Hematopoietic multipotent progenitor cell treated with erythropoietin and hydrocortisone succinate and interleukin-3 and kit ligand, for 4 days (in vitro differentiated cells): Measurements from ENCODE around the gene CDX1.

Source experiments
- DNase-seq: peaks from one replicate; pipeline ENCODE4 v3.0.0-alpha.2; 2015

The CDX1 gene

DNA sequence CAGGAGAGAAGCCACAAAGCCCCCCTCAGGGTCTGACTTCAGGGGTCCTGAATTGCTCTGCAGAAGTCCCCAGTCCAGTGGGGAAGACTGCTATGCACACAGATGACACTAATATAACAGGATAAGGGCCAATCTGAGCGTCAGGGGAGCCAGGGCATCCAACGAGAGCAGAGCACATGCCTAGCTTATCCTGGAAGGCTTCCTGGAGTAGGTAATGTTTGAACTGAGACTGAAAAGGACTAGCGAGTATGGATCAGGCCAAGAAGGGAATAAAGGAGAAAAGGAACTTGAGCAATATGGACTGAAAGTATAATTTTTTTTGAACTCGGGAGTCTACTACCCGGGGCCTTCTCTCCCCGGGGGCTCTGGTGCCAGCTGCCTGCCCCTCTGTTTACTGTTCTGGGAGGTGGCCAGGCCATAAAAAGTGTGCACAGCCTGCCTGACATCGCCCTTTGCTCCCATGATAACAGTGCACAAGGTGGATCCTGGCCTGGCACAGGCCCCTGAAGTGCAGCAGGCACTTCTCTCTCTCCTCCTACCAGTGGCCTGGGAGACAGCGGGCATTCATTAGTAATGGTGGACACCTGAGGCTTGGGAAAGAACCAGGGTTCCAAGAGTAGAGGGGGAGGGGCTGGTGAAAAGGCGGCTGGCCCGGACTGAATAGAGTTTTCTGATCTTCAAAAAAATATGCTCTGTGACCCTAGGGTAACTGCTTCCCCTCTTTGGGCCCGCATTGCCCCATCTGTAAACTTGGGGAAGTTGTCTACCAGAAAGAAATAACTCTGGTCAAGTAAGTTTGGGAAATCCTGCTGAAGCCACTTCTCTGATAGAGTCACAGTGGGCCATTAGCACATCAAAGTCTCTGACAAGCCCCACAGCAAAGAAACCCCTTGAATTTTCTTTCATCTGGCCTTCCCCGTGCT, 18.7 kb downstream of the CDX1 start:
- DNase-seq: no peak

DNA sequence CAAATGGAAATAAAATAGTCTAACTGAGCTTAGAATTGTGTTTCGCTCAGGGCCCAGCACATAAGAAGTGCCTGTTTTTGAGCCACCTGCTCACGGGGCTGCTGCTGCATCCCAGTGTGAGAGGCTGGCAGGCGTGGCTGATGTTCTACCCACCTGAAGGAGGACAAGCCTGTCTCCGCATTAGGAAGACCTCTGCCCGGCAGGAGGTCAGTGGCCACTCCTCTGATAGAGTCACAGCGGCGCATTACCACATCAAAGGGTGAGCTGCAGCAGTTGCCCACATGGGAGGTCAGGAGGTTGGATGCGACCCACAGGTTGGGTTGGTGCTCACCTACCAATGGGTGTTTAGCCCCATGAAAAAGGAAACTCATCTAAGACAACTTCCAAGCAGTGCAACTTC, 19.6 kb downstream of the CDX1 start:
- DNase-seq: no peak

DNA sequence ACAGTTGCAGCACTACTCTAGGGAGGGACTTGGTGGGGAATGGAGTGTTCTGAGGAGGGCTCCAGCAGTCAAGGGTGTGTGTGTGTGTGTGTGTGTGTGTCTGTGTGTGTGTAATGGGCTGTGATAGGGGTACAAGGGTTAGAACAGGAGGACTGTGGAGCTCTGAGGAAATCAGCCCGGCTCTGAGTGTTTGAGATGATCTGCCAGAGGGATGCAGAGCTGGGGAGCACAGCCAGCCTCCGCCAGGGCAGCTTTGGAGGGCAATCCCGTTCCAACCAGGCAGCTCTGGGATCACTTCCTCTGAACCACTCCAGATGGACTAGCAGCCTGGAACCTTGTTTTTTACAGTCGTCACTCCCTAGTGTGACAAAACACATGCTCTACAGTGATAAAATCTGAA, 20.3 kb downstream of the CDX1 start:
- DNase-seq: no peak

DNA sequence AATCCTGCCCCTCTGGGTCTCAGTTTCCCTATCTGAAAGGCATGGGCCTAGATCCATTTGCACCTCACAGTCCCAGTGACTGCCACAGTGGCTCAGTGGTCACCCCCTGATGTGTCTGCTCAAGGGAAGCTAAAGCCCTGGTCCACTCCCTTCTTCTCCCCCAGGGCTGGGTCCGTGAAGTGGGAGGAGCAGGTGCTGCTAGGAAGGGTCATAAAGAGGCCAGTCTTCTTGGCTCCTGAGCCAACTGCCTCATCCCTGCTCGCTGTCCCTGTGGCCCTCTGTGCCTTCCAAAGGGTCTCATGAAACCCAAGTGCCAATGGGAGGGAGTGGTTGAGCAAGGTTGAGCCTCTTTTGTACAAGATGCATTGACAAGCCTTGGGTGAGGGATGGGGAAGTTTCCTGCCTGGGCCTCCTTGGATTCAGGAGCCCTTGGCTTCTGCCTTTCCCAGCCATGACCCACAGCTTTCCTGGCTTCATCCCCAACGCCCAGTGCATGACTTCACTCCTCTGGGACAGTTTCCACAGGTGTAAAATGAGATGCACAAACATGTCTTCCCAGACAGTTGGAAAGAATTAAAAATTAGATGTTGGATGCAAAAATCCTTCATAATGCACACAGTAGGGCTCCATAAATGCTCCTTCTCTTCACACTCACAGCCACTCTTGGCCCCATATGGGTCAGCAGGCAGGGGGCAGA, 21.7 kb downstream of the CDX1 start:
- no peak for DNase-seq

DNA sequence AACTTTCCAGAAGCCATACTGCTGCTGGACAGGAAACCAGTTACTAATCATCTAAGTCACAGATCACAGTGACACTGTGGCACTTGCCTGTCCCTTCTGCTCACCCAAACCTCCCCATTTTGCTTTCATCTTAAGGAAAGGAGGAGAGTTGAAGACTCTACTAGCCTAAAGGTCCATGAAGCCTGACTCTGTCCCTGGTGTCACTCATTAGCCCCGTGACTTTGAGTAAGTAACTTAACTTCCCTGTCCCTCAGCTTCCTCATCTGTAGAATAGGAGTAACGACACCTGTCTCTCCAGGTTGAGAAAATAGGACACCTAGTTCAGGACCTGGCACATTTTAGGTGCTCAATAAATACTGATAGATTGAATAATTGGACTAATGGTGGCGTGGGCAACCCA, 22.7 kb downstream of the CDX1 start:
- DNase-seq: peak; percentile 27

DNA sequence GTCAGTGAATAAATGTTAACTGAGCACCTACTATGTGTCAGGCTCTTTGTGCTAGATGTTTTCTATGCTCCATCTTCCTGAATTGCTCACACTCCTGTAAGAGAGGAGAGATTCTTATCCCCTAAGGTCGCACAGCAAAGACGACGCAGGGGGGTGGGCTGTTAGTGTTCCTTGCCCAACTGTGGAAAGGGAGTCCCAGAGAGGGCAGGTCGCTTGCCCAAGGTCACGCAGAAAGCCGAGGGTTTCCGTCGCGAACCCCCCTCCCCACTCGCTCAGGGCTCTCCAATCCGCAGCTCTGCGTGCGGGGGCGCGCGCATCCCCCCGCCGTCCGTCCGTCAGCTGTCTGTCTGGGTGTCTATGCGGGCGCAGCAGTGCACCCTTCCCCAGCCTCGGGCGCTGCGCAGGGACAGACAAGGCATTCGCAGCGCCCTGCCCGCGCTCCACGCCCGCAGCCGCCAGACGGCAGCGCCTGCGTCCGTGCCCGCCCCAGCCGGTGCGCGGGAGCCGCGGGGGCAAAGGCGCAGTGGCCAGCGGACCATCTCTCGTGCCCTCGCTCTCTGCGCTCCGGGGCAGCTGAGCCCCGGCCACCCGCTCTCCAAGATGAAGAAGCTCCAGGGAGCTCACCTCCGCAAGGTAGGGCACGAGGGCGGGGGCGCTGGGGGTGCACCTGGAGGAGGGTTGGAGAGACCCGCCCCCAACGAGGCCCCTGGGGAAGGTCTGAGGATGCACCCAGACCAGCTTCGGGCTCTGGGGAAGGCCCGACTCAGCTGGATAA, 23.3 kb downstream of the CDX1 start, which contains the start of gene SLC6A7:
Gene SLC6A7, plus strand, starts transcription at position 335 of the 775 bp plus-strand sequence. Its CDS starts 266 bp downstream, at position 601.
- DNase-seq: no peak

DNA sequence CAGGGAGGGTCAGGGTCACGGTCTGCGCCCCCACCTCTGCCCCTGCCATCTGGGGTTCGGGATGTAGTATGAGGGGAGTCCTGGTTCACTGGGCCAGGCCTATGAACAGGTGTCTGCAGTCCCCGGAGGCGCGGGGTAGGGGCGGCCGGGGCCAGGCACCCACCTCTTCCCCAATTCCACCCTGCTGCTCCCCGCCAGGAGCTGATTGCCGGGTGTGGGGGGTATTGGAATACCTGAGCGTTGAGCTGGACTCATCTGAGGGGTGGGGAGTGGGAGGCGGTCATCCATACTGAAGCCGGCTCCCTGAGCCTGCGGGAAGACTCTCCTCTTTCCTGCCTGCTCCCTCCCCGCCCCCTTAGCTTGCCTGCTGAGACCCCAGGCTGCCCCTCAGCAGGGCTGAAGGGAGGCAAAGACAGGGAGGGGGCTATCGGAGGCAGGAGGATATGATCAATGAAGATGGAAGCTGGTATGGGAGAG, 24.0 kb downstream of the CDX1 start:
- no peak for DNase-seq

DNA sequence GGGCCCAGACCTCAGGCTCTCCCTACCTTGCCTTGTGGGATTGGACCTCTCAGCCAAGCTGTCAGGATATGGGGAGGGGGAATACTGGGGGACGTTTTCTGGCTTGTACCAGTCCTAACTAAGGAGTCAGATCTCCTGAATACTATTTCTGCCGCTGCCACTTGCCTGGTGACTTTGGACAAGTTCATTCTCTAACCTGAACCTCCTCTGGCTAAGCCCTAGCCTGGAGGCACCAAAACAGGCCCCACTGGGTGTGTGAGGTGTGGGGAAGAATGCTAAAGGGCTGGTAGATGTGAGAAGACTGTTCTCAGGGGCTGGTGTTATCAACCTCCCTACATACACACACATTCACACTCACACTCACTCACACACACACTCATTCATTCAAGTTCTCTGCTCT, 24.4 kb downstream of the CDX1 start:
- DNase-seq: no peak

DNA sequence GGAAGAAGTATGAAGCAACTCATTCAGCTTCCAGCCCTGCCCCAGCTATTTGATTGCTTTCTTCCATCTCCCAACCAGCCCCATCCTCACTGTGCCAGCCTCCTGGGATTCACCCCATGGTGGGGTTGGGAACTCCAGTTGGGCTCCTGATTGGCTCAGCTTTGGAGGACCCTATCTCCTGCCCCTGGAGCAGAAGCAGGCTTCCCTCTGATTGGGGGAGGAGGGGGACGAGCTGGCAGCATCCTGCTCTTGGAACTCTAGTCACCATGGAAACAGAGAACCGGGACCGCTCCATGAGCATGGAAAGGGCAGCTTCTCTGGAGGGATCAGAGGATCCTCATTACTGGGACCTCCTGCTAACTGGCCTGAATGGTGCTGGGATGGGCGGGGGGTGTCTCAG, 25.9 kb downstream of the CDX1 start:
- no peak for DNase-seq

DNA sequence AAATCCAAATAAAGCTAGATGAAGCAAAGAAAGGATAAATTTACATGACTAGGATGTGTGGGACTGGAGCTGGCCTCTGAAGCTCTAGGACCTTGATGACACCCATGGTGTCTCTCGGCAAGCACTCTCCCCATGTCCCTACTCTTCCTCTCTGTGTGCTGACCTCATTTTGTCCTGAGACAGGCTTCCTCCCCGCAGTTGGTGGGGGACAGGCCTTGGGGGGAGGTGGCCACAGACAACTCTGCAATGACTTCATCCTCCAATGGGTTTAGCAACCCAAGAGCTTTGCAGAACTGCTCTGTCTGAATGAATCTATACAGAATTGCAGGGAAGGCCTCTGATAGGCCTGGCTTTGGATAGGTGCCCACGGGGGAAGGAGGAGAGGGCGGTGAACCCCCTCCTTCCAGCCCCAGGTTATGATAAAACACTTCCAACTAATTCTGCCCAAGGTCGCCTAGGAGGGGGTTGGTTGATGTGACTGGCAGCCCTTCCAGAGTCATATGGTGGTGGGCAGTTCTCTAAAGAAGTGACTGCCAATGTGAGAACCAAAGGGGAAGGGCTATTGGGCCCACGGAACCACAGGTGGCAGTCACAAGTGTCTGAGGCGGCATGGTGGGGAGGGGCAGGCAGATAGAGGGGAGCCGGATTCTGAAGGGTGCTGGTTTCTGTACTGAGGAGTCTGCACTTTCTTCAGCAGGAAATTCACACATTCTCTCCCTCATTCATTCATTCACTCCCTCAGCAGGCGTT, 29.3 kb downstream of the CDX1 start:
- no peak for DNase-seq

DNA sequence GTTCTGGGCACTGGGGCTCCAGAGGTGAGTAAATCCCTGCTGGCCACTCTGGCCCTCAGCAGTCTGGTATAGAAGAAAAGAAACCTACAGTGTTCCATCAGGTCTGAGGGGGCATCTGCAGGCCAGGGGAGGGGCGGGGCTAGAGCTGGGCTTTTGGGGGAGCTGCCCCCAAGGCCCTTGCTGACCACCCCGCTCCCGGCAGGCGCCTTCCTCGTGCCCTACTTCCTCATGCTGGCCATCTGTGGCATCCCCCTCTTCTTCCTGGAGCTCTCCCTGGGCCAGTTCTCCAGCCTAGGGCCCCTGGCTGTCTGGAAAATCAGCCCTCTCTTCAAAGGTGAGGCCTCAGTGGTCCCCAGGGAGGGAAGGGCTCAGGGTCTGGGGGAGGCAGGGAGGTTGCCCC, 29.9 kb downstream of the CDX1 start:
- no peak for DNase-seq

DNA sequence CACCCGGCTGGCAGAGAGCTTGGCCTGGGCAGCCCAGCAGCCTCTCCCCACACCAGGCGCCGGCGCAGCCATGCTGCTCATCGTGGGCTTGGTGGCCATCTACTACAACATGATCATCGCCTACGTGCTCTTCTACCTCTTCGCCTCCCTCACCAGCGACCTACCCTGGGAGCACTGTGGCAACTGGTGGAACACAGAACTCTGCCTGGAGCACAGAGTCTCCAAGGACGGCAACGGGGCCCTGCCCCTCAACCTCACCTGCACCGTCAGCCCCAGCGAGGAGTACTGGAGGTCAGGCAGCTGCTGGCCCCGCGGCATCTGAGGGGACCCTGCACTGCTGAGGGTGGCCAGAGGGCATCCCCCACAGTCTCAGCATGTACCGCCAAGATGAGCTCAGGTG, 30.4 kb downstream of the CDX1 start:
- DNase-seq: no peak

DNA sequence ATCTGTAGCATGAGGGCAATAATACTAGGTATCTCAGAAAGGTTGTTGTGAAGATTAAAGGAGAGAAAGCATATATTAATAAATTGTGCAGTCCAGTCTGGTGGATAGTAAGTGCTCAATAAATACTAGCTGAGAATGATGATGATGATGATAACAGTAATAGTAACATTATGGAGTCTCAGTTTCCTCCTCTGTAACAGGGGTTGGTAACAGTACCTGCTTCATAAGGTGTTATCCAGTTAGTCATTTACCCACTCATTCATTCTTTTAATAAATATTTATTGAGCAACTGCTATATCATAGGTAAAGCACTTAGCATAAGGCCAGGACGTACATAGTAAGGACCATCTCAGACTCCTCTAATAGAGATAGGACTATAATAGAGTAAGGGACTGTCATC, 30.9 kb downstream of the CDX1 start:
- DNase-seq: no peak

DNA sequence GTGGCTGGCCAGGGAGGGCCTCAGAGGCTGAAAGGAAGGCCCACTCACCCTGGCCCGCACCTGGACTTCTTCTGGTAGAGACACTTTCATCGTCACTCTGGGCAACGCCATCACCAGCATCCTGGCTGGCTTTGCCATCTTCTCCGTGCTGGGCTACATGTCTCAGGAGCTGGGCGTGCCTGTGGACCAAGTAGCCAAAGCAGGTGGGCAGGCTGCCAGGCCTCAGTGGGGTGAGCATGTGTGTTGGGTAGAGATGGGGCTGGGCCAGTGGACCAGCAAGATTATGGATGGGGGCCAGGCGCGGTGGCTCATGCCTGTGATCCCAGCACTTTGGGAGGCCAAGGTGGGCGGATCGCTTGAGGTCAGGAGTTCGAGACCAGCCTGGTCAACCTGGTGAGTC, 35.9 kb downstream of the CDX1 start:
- DNase-seq: no peak

DNA sequence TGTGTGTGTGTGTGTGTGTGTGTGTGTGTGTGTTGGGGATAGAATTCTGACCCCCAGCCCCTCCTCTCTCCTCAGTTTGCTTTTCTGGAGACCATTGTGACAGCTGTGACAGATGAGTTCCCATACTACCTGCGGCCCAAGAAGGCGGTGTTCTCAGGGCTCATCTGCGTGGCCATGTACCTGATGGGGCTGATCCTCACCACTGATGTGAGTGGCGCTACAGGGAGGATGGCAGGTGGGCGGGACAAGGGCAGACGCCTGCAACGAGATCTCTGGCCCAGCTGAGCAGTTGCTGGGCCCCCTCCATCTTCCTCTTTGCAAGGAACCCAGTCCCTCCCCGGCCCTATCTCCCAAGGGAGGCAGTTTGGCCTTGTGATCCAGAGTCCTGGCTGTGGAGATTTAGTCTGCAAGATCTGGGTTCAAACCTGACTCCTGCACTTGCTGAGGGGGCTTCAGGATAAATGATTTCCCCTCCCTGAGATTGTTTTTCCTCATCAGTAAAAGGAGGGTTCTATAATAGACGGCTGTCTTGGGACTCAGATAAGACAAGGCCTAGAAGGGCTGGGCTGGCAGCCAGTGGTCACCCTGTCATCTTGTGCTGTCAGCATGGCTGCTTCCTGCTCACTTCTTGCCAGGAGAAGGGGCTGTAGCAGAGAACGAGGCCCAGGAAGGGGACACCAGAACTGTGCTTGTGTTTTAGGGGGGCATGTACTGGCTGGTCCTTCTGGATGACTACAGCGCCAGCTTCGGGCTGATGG, 37.4 kb downstream of the CDX1 start:
- DNase-seq: peak; percentile 24

DNA sequence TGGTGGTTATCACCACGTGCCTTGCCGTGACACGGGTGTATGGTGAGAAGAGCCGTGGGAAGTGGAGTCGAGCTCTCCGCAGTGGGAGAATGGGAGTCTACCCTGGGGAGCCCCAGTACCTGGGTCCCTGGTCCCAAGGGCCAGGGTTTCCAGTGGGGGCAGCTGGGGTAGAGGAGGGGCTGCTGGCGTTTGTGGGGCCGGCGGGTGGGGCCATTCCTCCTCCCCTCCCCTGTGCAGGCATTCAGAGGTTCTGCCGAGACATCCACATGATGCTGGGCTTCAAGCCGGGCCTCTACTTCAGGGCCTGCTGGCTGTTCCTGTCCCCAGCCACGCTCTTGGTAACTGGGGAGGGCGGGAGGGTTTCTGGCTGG, 38.0 kb downstream of the CDX1 start:
- DNase-seq: no peak

DNA sequence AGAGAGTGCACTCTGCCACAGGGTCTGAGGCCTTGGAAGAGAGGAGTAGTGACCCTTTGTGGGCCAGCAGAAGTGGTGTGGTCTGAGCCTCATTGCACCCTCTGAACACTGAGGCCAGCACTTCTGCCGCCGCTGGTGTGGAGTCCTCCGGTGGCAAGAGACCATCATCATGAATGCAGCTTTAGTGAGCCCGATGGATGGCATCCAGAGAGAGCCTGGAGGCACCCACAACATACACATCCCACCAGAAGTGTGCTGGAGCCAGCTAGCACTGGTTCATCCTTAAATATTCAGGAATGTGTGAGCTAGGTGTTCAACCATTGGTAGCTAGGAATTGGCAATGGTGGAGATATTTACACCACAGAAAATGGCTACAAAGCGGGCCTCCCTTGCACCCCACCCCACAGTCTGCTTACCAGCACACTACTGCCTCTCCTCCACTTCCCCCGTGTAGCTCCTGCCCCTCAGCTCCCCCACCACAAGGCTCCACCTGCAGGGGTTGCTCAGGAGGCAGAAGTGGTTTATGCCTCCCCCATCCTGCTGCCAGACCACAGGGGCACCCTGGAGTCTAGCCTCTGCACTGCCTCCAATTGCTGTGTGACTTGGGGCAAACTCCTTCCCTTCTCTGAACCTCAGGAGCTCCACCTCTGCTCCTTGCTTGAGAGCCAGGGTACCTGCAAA, 39.7 kb downstream of the CDX1 start:
- peak; percentile 30 for DNase-seq

DNA sequence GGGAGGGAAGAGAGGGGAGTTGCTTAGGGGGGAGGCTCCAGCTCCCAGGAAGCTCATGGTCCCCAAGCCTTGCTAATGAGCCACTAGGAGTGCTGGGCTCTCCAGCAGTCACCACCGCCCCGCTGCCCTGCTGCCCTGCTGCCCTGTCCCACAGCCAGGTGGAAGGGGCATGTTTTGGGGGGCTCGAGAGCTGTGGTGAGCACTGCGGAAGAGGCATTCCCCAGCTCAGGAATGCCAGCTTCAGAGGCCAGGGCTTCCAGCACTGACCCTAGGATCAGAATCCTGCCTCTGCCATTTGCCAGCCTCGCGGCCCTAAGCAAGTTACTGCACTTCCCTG, 40.2 kb downstream of the CDX1 start:
- DNase-seq: no peak

DNA sequence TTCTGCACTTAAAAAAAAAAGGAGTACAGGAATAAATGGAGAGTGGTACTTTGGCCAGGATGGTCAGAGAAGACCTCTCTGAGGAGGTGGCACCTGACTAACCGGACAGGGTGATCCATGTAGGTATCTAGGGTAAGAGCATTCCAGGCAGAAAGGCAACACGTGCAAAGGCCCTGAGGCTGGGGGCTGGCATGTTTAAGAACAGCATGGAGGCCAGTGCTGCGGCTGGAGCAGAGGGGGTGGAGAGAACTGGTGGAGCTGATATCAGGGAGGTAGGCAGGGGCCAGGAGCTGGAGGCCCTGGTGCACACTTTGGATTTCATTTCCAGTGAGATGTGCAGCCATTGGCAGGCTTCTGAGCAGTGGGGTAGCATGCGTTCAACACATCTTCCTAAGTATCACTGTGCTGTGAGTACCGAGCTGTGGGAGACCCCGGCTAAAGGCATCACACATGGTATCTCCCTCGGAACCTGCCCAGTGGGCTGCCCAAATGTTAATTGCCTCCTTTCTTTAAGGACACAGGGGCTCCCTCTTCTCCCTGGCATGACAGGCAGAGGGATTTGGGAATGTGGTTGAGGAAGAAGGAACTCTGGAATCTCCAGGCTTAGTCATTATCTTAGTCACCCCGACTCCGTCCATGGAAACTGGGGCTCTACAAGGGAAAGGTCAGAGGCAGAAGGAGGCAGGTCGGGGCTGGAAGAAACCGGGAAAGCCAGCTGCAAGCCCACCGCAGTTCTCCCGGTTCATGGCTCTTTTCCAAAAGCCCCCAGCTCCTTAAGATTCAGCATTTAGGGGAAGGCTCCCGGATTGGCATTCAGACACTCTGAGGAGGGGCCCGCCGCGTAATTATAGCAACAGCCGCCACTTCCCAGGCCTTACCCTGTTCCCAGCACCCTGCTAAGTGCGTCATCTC, 41.9 kb downstream of the CDX1 start:
- DNase-seq: no peak

DNA sequence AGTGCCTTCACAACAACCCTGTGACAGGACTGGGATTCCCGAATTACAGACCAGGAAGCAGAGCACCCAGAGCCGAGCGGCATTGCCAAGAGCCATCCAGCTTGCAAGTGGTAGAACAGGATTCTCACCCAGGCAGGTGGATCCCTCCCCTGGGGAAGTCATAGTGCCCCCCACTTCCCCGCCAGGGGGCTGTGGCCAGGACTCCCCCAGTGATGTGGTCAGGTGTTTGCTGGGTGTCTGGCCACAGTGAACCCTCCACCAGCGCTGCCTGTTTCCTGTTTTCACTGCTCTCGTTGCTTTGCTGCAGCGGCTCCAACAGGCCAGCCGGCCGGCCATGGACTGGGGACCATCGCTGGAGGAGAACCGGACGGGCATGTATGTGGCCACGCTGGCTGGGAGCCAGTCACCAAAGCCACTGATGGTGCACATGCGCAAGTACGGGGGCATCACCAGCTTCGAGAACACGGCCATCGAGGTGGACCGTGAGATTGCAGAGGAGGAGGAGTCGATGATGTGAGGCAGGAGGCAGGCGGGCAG, 42.6 kb downstream of the CDX1 start:
- DNase-seq: peak; percentile 48
